Activated naive CD4-positive, alpha-beta T cell treated with anti-CD3 and anti-CD28 coated beads for 36 hours (primary cell): ENCODE results near the gene TTC8. TPM values are rescaled to one million over a fixed set of nuclear protein-coding genes. Genes with fewer than 3 reads are reported as not detected.
A peak's percentile ranks its signal among the peaks of the same experiment; 100 is the strongest.
"Not testable (repeated sequence)": the region's sequence is repeated elsewhere in the genome, so short reads cannot be mapped to it uniquely, and the experiment has no call there.

Experiments
- CTCF ChIA-PET: fragments of 350-600 bp; sonication (Branson Sonifier 250); formaldehyde crosslinking; loops from one replicate; lab custom pipeline; 2021; ENCODE audit warnings: antibody characterized with exemption; lab: Charles Lee
- DNase-seq: peaks from one replicate; pipeline ENCODE4 v3.0.0-alpha.2; 2020
- H3K27ac Mint-ChIP-seq: one replicate; pipeline ENCODE4 v1.8.0; 2021; ENCODE audit warnings: mild to moderate bottlenecking, mixed read lengths
- H3K27me3 Mint-ChIP-seq: one replicate; pipeline ENCODE4 v1.8.0; 2021; ENCODE audit warnings: low read depth, mixed read lengths
- H3K36me3 Mint-ChIP-seq: one replicate; pipeline ENCODE4 v1.8.0; 2021; ENCODE audit warnings: low read depth, mixed read lengths
- H3K4me1 Mint-ChIP-seq: one replicate; pipeline ENCODE4 v1.8.0; 2021; ENCODE audit warnings: low read depth, mixed read lengths
- H3K4me3 Mint-ChIP-seq: one replicate; pipeline ENCODE4 v1.8.0; 2021; ENCODE audit warnings: mild to moderate bottlenecking, moderate library complexity, mixed read lengths
- H3K9me3 Mint-ChIP-seq: one replicate; pipeline ENCODE4 v1.8.0; 2021; ENCODE audit warnings: mixed read lengths
- intact Hi-C: fragments of 100-400 bp; cut with micrococcal nuclease; formaldehyde crosslinking; loops from one replicate; pipeline ENCODE4 v1.15.1; 2023
- total RNA-seq, 2 experiments: library from RNA; stranded (reverse); gene quantifications; one replicate each; pipeline ENCODE4 v1.2.3, GENCODE V29; 2021

TTC8 gene
- total RNA-seq, 2 experiments from 2014 or later: 1.8 to 1.9 TPM

DNA sequence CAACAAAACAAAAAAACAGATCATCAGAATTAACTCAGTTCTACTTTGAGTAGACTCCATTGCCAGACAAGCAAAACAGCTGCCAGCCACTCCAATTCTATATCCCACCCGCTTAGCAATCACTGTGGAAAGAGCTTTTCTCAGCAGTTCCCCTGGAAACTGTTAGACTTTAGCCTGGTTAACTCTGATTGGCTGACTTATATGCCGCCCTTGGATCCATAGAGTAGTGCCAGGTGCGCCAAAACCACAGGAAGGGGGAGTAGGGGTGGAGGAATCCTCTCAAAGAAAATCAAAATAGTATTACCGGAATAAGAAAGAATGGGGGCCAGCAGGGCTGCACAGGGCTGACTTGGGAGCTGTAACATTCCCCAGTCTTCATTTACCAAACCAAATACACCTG is 26.3 kb upstream of the TTC8 start:
- H3K36me3 Mint-ChIP-seq: no peaks in the 10 kb centered on the region
- no peaks in the 10 kb centered on the region for H3K9me3 Mint-ChIP-seq
- H3K27me3 Mint-ChIP-seq: peaks cover 1% of the 10 kb centered on the region
- H3K27ac Mint-ChIP-seq: no peak overlapping the region
- CTCF ChIA-PET: no interaction called here
- intact Hi-C loops: loop anchor here (10.0 kb wide), 1 partner anchor 567 kb away; no protein-coding TSS in a partner anchor
- no peak for DNase-seq
- H3K4me3 Mint-ChIP-seq: no peak overlapping the region
- H3K4me1 Mint-ChIP-seq: no peaks in the 10 kb centered on the region

GRCh38 chr14:88799522-88799921 is 24.9 kb upstream of the TTC8 start:
- no peak for DNase-seq
- CTCF ChIA-PET: no interaction called here
- H3K9me3 Mint-ChIP-seq: no peaks in the 10 kb centered on the region
- H3K36me3 Mint-ChIP-seq: no peaks in the 10 kb centered on the region
- no peak overlapping the region for H3K27ac Mint-ChIP-seq
- no peak overlapping the region for H3K4me3 Mint-ChIP-seq
- no peaks in the 10 kb centered on the region for H3K4me1 Mint-ChIP-seq
- peaks cover 8% of the 10 kb centered on the region for H3K27me3 Mint-ChIP-seq
- intact Hi-C loops: loop anchor here (10.0 kb wide), 1 partner anchor 565 kb away; no protein-coding TSS in a partner anchor

DNA sequence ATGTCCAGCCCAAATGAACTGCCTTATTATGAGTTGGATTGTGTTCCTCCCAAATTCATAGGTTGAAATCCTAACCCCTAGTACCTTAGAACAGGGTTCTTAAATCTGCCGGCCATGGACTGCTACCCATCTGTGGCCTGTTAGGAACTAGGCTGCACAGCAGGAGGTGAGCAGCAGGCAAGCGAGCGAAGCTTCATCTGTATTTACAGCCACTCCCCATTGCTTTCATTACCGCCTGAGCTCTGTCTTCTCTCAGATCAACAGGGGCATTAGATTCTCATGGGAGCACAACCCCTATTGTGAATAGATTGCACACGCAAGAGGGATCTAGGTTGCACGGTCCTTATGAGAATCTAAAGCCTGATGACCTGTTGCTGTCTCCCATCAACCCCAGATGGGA is 21.9 kb upstream of the TTC8 start:
- no peaks in the 10 kb centered on the region for H3K36me3 Mint-ChIP-seq
- DNase-seq: no peak
- H3K27me3 Mint-ChIP-seq: peaks cover 21% of the 10 kb centered on the region
- intact Hi-C loops: no loop called here
- no peak overlapping the region for H3K4me3 Mint-ChIP-seq
- H3K27ac Mint-ChIP-seq: no peak overlapping the region
- CTCF ChIA-PET: no interaction called here
- H3K4me1 Mint-ChIP-seq: no peaks in the 10 kb centered on the region
- no peaks in the 10 kb centered on the region for H3K9me3 Mint-ChIP-seq

- H3K36me3 Mint-ChIP-seq: no peaks in the 10 kb centered on the region
- no peak for DNase-seq
- intact Hi-C loops: no loop called here
- no peak overlapping the region for H3K27ac Mint-ChIP-seq
- peaks cover 21% of the 10 kb centered on the region for H3K27me3 Mint-ChIP-seq
- no peak overlapping the region for H3K4me3 Mint-ChIP-seq
- peaks cover 2% of the 10 kb centered on the region for H3K9me3 Mint-ChIP-seq
- CTCF ChIA-PET: interaction anchor here (0.6 kb wide), 1 partner anchor 35 kb away, joined by 3 read pairs; no protein-coding TSS in a partner anchor
- no peaks in the 10 kb centered on the region for H3K4me1 Mint-ChIP-seq
Observed at GRCh38 chr14:88804035-88804434, 20.4 kb upstream of the TTC8 start.

DNA sequence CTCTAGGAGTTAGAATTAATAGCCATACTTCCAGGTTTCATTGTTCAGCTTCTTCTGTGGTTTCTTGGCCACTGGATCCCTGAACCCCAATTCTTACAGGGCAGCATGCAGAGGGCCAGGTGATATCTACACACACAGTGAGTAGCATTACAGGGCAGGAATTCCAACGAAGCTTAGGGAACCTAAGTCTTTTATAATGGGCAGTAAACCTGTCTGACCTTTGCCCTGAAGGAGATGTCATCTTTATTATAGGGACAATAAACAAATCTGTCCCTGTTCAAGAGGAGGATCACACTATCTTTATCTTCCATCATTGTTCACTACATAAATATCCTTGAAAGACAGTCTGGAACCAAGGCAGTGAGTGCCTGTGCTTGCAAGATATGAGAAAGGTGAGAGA is 20.0 kb upstream of the TTC8 start:
- H3K27ac Mint-ChIP-seq: no peak overlapping the region
- no peak overlapping the region for H3K4me3 Mint-ChIP-seq
- DNase-seq: no peak
- H3K27me3 Mint-ChIP-seq: peaks cover 21% of the 10 kb centered on the region
- intact Hi-C loops: no loop called here
- CTCF ChIA-PET: interaction anchor here (0.6 kb wide), 1 partner anchor 35 kb away, joined by 3 read pairs; no protein-coding TSS in a partner anchor
- no peaks in the 10 kb centered on the region for H3K4me1 Mint-ChIP-seq
- H3K9me3 Mint-ChIP-seq: peaks cover 2% of the 10 kb centered on the region
- H3K36me3 Mint-ChIP-seq: no peaks in the 10 kb centered on the region

DNA sequence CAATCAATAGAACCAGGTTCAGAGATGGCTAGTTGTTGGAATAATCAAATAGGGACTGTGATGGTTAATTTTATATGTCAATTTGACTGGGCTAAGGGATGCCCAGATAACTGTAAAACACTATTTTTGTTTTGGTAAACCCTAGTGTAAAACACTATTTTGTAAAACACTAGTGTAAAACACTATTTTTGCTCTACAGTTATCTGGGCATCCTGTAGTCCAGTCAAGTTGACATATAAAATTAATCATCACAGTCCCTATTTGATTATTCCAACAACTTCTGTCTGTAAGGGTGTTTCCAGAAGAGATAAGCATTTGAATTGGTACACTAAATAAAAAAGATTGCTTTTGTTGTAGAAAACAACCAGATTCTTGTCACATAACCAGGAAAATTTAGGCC is 16.1 kb upstream of the TTC8 start:
- no peaks in the 10 kb centered on the region for H3K36me3 Mint-ChIP-seq
- H3K4me1 Mint-ChIP-seq: no peaks in the 10 kb centered on the region
- intact Hi-C loops: no loop called here
- H3K27me3 Mint-ChIP-seq: peaks cover 22% of the 10 kb centered on the region
- peaks cover 2% of the 10 kb centered on the region for H3K9me3 Mint-ChIP-seq
- H3K4me3 Mint-ChIP-seq: no peak overlapping the region
- H3K27ac Mint-ChIP-seq: no peak overlapping the region
- CTCF ChIA-PET: no interaction called here
- no peak for DNase-seq

- no peak overlapping the region for H3K4me3 Mint-ChIP-seq
- intact Hi-C loops: no loop called here
- DNase-seq: no peak
- no peaks in the 10 kb centered on the region for H3K9me3 Mint-ChIP-seq
- no peaks in the 10 kb centered on the region for H3K36me3 Mint-ChIP-seq
- CTCF ChIA-PET: interaction anchor here (0.6 to 0.7 kb wide), 2 partner anchors 24 to 71 kb away, joined by 3 to 4 read pairs; partner anchors contain the start of gene EML5
- peaks cover 12% of the 10 kb centered on the region for H3K27me3 Mint-ChIP-seq
- H3K4me1 Mint-ChIP-seq: no peaks in the 10 kb centered on the region
- no peak overlapping the region for H3K27ac Mint-ChIP-seq
Observed at GRCh38 chr14:88815980-88816379, 8.5 kb upstream of the TTC8 start.

- H3K9me3 Mint-ChIP-seq: no peaks in the 10 kb centered on the region
- H3K27me3 Mint-ChIP-seq: peaks cover 10% of the 10 kb centered on the region
- no peaks in the 10 kb centered on the region for H3K4me1 Mint-ChIP-seq
- no peak for DNase-seq
- intact Hi-C loops: no loop called here
- H3K27ac Mint-ChIP-seq: no peak overlapping the region
- no peak overlapping the region for H3K4me3 Mint-ChIP-seq
- CTCF ChIA-PET: no interaction called here
- no peaks in the 10 kb centered on the region for H3K36me3 Mint-ChIP-seq
Observed at GRCh38 chr14:88818018-88818417, 6.4 kb upstream of the TTC8 start.

DNA sequence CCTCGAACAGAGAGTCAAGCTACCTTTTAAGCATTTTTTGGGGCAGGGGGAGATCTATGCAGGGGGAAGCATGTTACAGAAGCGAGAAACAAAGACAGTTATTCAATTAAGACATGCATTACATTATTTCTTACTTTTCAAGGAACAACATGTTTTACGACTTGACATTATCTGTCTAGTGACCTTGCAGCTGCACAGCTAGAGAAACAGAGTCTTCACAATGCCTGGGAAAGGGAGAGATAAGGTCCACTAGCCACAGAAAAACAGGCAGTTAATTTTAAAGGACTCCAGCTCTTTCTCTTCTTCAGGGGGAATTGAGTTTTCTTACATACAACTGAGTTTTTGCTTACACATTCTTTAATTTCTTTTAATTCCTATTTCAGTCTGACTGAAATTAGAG is 4.8 kb upstream of the TTC8 start:
- DNase-seq, H3K27ac Mint-ChIP-seq, H3K36me3 Mint-ChIP-seq, H3K4me1 Mint-ChIP-seq, H3K9me3 Mint-ChIP-seq, H3K4me3 Mint-ChIP-seq, CTCF ChIA-PET, H3K27me3 Mint-ChIP-seq: not testable (repeated sequence)
- intact Hi-C loops: loop anchor here (10.0 kb wide), 1 partner anchor 825 kb away; the partner anchor contains the start of gene GALC

DNA sequence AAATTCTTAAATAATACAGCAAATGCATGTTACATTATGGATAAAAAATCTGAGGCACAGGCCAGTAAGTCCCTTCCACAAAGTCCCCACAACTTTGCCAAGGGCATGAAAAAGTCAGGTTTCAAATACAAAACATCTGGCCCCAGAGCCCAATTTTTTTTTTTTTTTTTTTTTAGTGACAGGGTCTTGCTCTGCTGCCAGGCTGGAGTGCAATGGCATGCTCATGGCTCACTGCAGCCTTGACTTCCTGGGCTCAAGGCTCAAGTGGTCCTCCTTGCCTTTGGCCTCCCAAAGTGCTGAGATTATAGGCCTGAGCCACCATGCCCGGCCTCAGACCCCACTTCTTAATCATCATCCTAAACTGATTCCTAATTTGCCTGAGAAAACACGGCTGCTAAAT is 3.1 kb upstream of the TTC8 start:
- peaks cover 7% of the 10 kb centered on the region for H3K4me1 Mint-ChIP-seq
- H3K27me3 Mint-ChIP-seq: peaks cover 6% of the 10 kb centered on the region
- no peak overlapping the region for H3K4me3 Mint-ChIP-seq
- intact Hi-C loops: loop anchor here (10.0 kb wide), 1 partner anchor 827 kb away; the partner anchor contains the start of gene GALC
- H3K36me3 Mint-ChIP-seq: no peaks in the 10 kb centered on the region
- CTCF ChIA-PET: no interaction called here
- no peak overlapping the region for H3K27ac Mint-ChIP-seq
- H3K9me3 Mint-ChIP-seq: no peaks in the 10 kb centered on the region
- no peak for DNase-seq

- no peak for DNase-seq
- H3K4me3 Mint-ChIP-seq: no peak overlapping the region
- CTCF ChIA-PET: no interaction called here
- intact Hi-C loops: loop anchor here (10.0 kb wide), 1 partner anchor 827 kb away; the partner anchor contains the start of gene GALC
- H3K27me3 Mint-ChIP-seq: peaks cover 6% of the 10 kb centered on the region
- no peak overlapping the region for H3K27ac Mint-ChIP-seq
- H3K9me3 Mint-ChIP-seq: no peaks in the 10 kb centered on the region
- H3K4me1 Mint-ChIP-seq: peaks cover 7% of the 10 kb centered on the region
- no peaks in the 10 kb centered on the region for H3K36me3 Mint-ChIP-seq
Observed at GRCh38 chr14:88821888-88822287, 2.6 kb upstream of the TTC8 start.

GRCh38 chr14:88823968-88824313 is 510 bp upstream of the TTC8 start:
- intact Hi-C loops: loop anchor here (1.0 to 10.0 kb wide), 5 partner anchors 32 to 1561 kb away; partner anchors contain the start of genes EML5, GALC and ZC3H14
- peak overlapping the region; percentile 92 for H3K27ac Mint-ChIP-seq
- no peaks in the 10 kb centered on the region for H3K27me3 Mint-ChIP-seq
- peak overlapping the region; percentile 80 for H3K4me3 Mint-ChIP-seq
- H3K4me1 Mint-ChIP-seq: peaks cover 7% of the 10 kb centered on the region
- CTCF ChIA-PET: interaction anchor here (1.2 kb wide), 1 partner anchor 31 kb away, joined by 3 read pairs; the partner anchor contains the start of gene EML5
- no peaks in the 10 kb centered on the region for H3K9me3 Mint-ChIP-seq
- DNase-seq: no peak
- no peaks in the 10 kb centered on the region for H3K36me3 Mint-ChIP-seq

- DNase-seq: no peak
- Mint-ChIP-seq H3K27ac (no peak overlapping the region), H3K36me3 (no peaks in the 10 kb centered on the region), H3K9me3 (no peaks in the 10 kb centered on the region), H3K27me3 (no peaks in the 10 kb centered on the region), H3K4me3 (peak overlapping the region; percentile 80), H3K4me1 (peaks cover 9% of the 10 kb centered on the region)
- intact Hi-C loops: loop anchor here (2.0 to 10.0 kb wide), 3 partner anchors 262 to 1560 kb away; partner anchors contain the start of genes GALC and ZC3H14
- CTCF ChIA-PET: interaction anchor here (0.9 to 1.2 kb wide), 2 partner anchors 32 to 202 kb away, joined by 3 read pairs; partner anchors contain the start of gene EML5
Observed at GRCh38 chr14:88825078-88825458, 617 bp downstream of the TTC8 start.
